HEK293 (cell line): ENCODE data around the gene EPO.

Experiments
- AEBP2 ChIP-seq: fragments of 450-650 bp; formaldehyde crosslinking; IDR thresholded peaks from 2 replicates; pipeline ENCODE4 v1.5.1; 2016; ENCODE audit warnings: missing biosample characterization, missing genetic modification characterization, borderline replicate concordance
- BCL11B ChIP-seq: fragments of 450-650 bp; formaldehyde crosslinking; IDR thresholded peaks from 2 replicates; pipeline ENCODE4 v1.5.1; 2016; ENCODE audit warnings: low read depth, missing biosample characterization, missing genetic modification characterization
- GLI2 ChIP-seq: fragments of 450-650 bp; formaldehyde crosslinking; IDR thresholded peaks from 2 replicates; pipeline ENCODE4; 2017; ENCODE audit warnings: missing biosample characterization, missing genetic modification characterization, low read depth, borderline replicate concordance
- KLF9 ChIP-seq: fragments of 450-650 bp; formaldehyde crosslinking; IDR thresholded peaks from 2 replicates; pipeline ENCODE4 v1.5.1; 2016; ENCODE audit warnings: missing biosample characterization, missing genetic modification characterization, low read depth
- SCRT1 ChIP-seq: fragments of 450-650 bp; formaldehyde crosslinking; IDR thresholded peaks from 2 replicates; pipeline ENCODE4 v1.5.1; 2016; ENCODE audit warnings: missing biosample characterization, missing genetic modification characterization, borderline replicate concordance
- SCRT2 ChIP-seq: fragments of 450-650 bp; formaldehyde crosslinking; IDR thresholded peaks from 2 replicates; pipeline ENCODE4 v1.5.1; 2016; ENCODE audit warnings: missing biosample characterization, missing genetic modification characterization
- SETDB1 ChIP-seq: IDR thresholded peaks from one replicate; pipeline ENCODE4 v1.6.1; 2017; ENCODE audit warnings: mild to moderate bottlenecking, low read length, moderate library complexity, mixed read lengths; ENCODE audit not compliant: insufficient read length
- TCF7L2 ChIP-seq: IDR thresholded peaks from 2 replicates; pipeline ENCODE4 v1.6.1; 2011; ENCODE audit warnings: low read depth, mild to moderate bottlenecking, inconsistent platforms, low read length, moderate library complexity, borderline replicate concordance
- ZBTB1 ChIP-seq: fragments of 450-650 bp; formaldehyde crosslinking; IDR thresholded peaks from 2 replicates; pipeline ENCODE4 v1.5.1; 2016; ENCODE audit warnings: missing biosample characterization, missing genetic modification characterization
- ZNF133 ChIP-seq: fragments of 450-650 bp; formaldehyde crosslinking; IDR thresholded peaks from 2 replicates; pipeline ENCODE4 v1.5.1; 2016; ENCODE audit warnings: missing biosample characterization, missing genetic modification characterization
- ZNF140 ChIP-seq: fragments of 450-650 bp; formaldehyde crosslinking; IDR thresholded peaks from 2 replicates; pipeline ENCODE4 v1.5.1; 2016; ENCODE audit warnings: missing biosample characterization, missing genetic modification characterization
- ZNF169 ChIP-seq: fragments of 450-650 bp; formaldehyde crosslinking; IDR thresholded peaks from 2 replicates; pipeline ENCODE4 v1.5.1; 2016; ENCODE audit warnings: missing biosample characterization, missing genetic modification characterization
- ZNF202 ChIP-seq: fragments of 450-650 bp; formaldehyde crosslinking; IDR thresholded peaks from 2 replicates; pipeline ENCODE4 v1.5.1; 2016; ENCODE audit warnings: missing biosample characterization, missing genetic modification characterization, borderline replicate concordance
- ZNF214 ChIP-seq: fragments of 450-650 bp; formaldehyde crosslinking; IDR thresholded peaks from 2 replicates; pipeline ENCODE4 v1.5.1; 2017; ENCODE audit warnings: missing biosample characterization, mild to moderate bottlenecking, missing genetic modification characterization, borderline replicate concordance
- ZNF221 ChIP-seq: fragments of 450-650 bp; formaldehyde crosslinking; IDR thresholded peaks from 2 replicates; pipeline ENCODE4 v1.5.1; 2017; ENCODE audit warnings: missing biosample characterization, missing genetic modification characterization, borderline replicate concordance
- ZNF23 ChIP-seq: fragments of 450-650 bp; formaldehyde crosslinking; IDR thresholded peaks from 2 replicates; pipeline ENCODE4 v1.5.1; 2016; ENCODE audit warnings: missing biosample characterization, missing genetic modification characterization, borderline replicate concordance
- ZNF280C ChIP-seq: fragments of 450-650 bp; formaldehyde crosslinking; IDR thresholded peaks from 2 replicates; pipeline ENCODE4 v1.5.1; 2016; ENCODE audit warnings: missing biosample characterization, missing genetic modification characterization
- ZNF335 ChIP-seq: fragments of 450-650 bp; formaldehyde crosslinking; conservative IDR thresholded peaks from 2 replicates; pipeline ENCODE4 v1.5.1; 2016; ENCODE audit warnings: missing biosample characterization, missing genetic modification characterization
- ZNF366 ChIP-seq: fragments of 450-650 bp; formaldehyde crosslinking; conservative IDR thresholded peaks from 2 replicates; pipeline ENCODE4 v1.5.1; 2016; ENCODE audit warnings: missing biosample characterization, missing genetic modification characterization
- ZNF416 ChIP-seq: fragments of 450-650 bp; formaldehyde crosslinking; IDR thresholded peaks from 2 replicates; pipeline ENCODE4 v1.5.1; 2016; ENCODE audit warnings: missing biosample characterization, missing genetic modification characterization
- ZNF426 ChIP-seq: fragments of 450-650 bp; formaldehyde crosslinking; IDR thresholded peaks from 2 replicates; pipeline ENCODE4 v1.5.1; 2017; ENCODE audit warnings: missing biosample characterization, missing genetic modification characterization, mild to moderate bottlenecking, inconsistent platforms, moderate library complexity
- ZNF473 ChIP-seq: fragments of 450-650 bp; formaldehyde crosslinking; IDR thresholded peaks from 2 replicates; pipeline ENCODE4 v1.5.1; 2017; ENCODE audit warnings: missing biosample characterization, missing genetic modification characterization
- ZNF521 ChIP-seq: fragments of 450-650 bp; formaldehyde crosslinking; IDR thresholded peaks from 2 replicates; pipeline ENCODE4 v1.5.1; 2017; ENCODE audit warnings: missing biosample characterization, mild to moderate bottlenecking, missing genetic modification characterization
- ZNF548 ChIP-seq: fragments of 450-650 bp; formaldehyde crosslinking; IDR thresholded peaks from 2 replicates; pipeline ENCODE4 v1.5.1; 2016; ENCODE audit warnings: missing biosample characterization, missing genetic modification characterization
- ZNF555 ChIP-seq: fragments of 450-650 bp; formaldehyde crosslinking; conservative IDR thresholded peaks from 2 replicates; pipeline ENCODE4 v1.5.1; 2017; ENCODE audit warnings: missing biosample characterization, mild to moderate bottlenecking, missing genetic modification characterization, inconsistent platforms
- ZNF561 ChIP-seq: fragments of 450-650 bp; IDR thresholded peaks from 2 replicates; pipeline ENCODE4 v1.5.1; 2018; ENCODE audit warnings: missing biosample characterization, missing genetic modification characterization, borderline replicate concordance
- ZSCAN23 ChIP-seq: fragments of 450-650 bp; formaldehyde crosslinking; IDR thresholded peaks from 2 replicates; pipeline ENCODE4 v1.5.1; 2016; ENCODE audit warnings: missing biosample characterization, missing genetic modification characterization
- ZSCAN30 ChIP-seq: fragments of 450-650 bp; IDR thresholded peaks from 2 replicates; pipeline ENCODE4 v1.5.1; 2018; ENCODE audit warnings: missing biosample characterization, mild to moderate bottlenecking, missing genetic modification characterization, moderate library complexity
- ZXDB ChIP-seq: fragments of 450-650 bp; formaldehyde crosslinking; IDR thresholded peaks from 2 replicates; pipeline ENCODE4 v1.5.1; 2016; ENCODE audit warnings: missing biosample characterization, missing genetic modification characterization
- TF ChIP-seq, protein P1 (sequence below): fragments of 450-650 bp; formaldehyde crosslinking; IDR thresholded peaks from 2 replicates; pipeline ENCODE4 v1.5.1; 2016; ENCODE audit warnings: missing biosample characterization, missing genetic modification characterization
- TF ChIP-seq, protein P2 (sequence below): fragments of 450-650 bp; formaldehyde crosslinking; IDR thresholded peaks from 2 replicates; pipeline ENCODE4 v1.5.1; 2016; ENCODE audit warnings: missing biosample characterization, missing genetic modification characterization
- TF ChIP-seq, protein P3 (sequence below): fragments of 450-650 bp; IDR thresholded peaks from 2 replicates; pipeline ENCODE4 v1.5.1; 2018; ENCODE audit warnings: missing biosample characterization, mild to moderate bottlenecking, missing genetic modification characterization

The EPO gene

GRCh38 chr7:100673302-100673941 is 46.8 kb upstream of the EPO start, which contains the start of gene GNB2 (continued):
- TF ChIP-seq ZNF169 (tag by site-specific recombination), result peak; percentile 69; the same call in 1 of the 2 replicates
- TF ChIP-seq, protein P1, sequence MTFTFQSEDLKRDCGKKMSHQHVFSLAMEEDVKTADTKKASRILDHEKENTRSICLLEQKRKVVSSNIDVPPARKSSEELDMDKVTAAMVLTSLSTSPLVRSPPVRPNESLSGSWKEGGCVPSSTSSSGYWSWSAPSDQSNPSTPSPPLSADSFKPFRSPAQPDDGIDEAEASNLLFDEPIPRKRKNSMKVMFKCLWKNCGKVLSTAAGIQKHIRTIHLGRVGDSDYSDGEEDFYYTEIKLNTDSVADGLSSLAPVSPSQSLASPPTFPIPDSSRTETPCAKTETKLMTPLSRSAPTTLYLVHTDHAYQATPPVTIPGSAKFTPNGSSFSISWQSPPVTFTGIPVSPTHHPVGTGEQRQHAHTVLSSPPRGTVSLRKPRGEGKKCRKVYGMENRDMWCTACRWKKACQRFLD (tag by site-specific recombination), result no peak
- peak; percentile 98 for TF ChIP-seq ZNF335 (tag by site-specific recombination)
- no peak for TF ChIP-seq SETDB1
- TF ChIP-seq, protein P2, sequence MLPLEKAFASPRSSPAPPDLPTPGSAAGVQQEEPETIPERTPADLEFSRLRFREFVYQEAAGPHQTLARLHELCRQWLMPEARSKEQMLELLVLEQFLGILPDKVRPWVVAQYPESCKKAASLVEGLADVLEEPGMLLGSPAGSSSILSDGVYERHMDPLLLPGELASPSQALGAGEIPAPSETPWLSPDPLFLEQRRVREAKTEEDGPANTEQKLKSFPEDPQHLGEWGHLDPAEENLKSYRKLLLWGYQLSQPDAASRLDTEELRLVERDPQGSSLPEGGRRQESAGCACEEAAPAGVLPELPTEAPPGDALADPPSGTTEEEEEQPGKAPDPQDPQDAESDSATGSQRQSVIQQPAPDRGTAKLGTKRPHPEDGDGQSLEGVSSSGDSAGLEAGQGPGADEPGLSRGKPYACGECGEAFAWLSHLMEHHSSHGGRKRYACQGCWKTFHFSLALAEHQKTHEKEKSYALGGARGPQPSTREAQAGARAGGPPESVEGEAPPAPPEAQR, result peak; percentile 94
- no peak for TF ChIP-seq ZNF473 (tag by site-specific recombination)
- peak; percentile 55; the same call in 1 of the 2 replicates for TF ChIP-seq ZNF221 (tag by site-specific recombination)
- TF ChIP-seq BCL11B (tag by site-specific recombination), result no peak
- TF ChIP-seq GLI2 (tag by site-specific recombination), result no peak; the same call in 1 of the 2 replicates
- no peak for TF ChIP-seq ZNF416
- TF ChIP-seq ZNF548 (tag by site-specific recombination), result peak; percentile 54; the same call in 1 of the 2 replicates
- TF ChIP-seq ZNF280C (tag by site-specific recombination), result no peak
- peak; percentile 39; the same call in 1 of the 2 replicates for TF ChIP-seq SCRT2
- no peak for TF ChIP-seq ZNF133 (tag by site-specific recombination)
- TF ChIP-seq ZXDB (tag by site-specific recombination), result peak; percentile 97
- TF ChIP-seq, protein P3, sequence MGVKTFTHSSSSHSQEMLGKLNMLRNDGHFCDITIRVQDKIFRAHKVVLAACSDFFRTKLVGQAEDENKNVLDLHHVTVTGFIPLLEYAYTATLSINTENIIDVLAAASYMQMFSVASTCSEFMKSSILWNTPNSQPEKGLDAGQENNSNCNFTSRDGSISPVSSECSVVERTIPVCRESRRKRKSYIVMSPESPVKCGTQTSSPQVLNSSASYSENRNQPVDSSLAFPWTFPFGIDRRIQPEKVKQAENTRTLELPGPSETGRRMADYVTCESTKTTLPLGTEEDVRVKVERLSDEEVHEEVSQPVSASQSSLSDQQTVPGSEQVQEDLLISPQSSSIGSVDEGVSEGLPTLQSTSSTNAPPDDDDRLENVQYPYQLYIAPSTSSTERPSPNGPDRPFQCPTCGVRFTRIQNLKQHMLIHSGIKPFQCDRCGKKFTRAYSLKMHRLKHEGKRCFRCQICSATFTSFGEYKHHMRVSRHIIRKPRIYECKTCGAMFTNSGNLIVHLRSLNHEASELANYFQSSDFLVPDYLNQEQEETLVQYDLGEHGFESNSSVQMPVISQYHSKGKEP, result peak; percentile 69; the same call in 1 of the 2 replicates
- TF ChIP-seq ZNF140 (tag by site-specific recombination), result no peak
- TF ChIP-seq ZNF521, result no peak
- TF ChIP-seq SCRT1 (tag by site-specific recombination), result no peak
- no peak for TF ChIP-seq ZNF214 (tag by site-specific recombination)
- no peak for TF ChIP-seq ZNF23 (tag by site-specific recombination)
- peak; percentile 97 for TF ChIP-seq ZSCAN23 (tag by site-specific recombination)
- no peak for TF ChIP-seq ZNF426 (tag by site-specific recombination)
- no peak for TF ChIP-seq ZNF202 (tag by site-specific recombination)
- peak; percentile 69; the same call in 1 of the 2 replicates for TF ChIP-seq ZBTB1 (tag by site-specific recombination)
- peak; percentile 94 for TF ChIP-seq KLF9
- no peak for TF ChIP-seq ZNF555 (tag by site-specific recombination)
- no peak; the same call in 1 of the 2 replicates for TF ChIP-seq ZNF366 (tag by site-specific recombination)
- TF ChIP-seq TCF7L2, result no peak
- no peak for TF ChIP-seq AEBP2 (tag by site-specific recombination)
- TF ChIP-seq ZNF561 (tag by site-specific recombination), result peak; percentile 99; the same call in 1 of the 2 replicates
- TF ChIP-seq ZSCAN30 (tag by site-specific recombination), result peak; percentile 98
